Neuron (in vitro differentiated cells): ENCODE data around the gene FLT3.
"Not testable (repeated sequence)": the region's sequence is repeated elsewhere in the genome, so short reads cannot be mapped to it uniquely, and the experiment has no call there.

Experiments used
- H2AFZ ChIP-seq: one replicate; pipeline ENCODE4 v1.6.1; 2013; ENCODE audit warnings: low read depth, mild to moderate bottlenecking, inconsistent platforms, low read length, moderate library complexity
- H3K27me3 ChIP-seq: one replicate; pipeline ENCODE4 v1.6.1; 2013; ENCODE audit warnings: low read length; ENCODE audit not compliant: insufficient read depth
- H3K36me3 ChIP-seq: one replicate; pipeline ENCODE4 v1.6.1; 2013; ENCODE audit warnings: low read length; ENCODE audit not compliant: insufficient read depth
- H3K4me1 ChIP-seq: one replicate; pipeline ENCODE4 v1.6.1; 2013; ENCODE audit warnings: low read length; ENCODE audit not compliant: insufficient read depth
- H3K4me3 ChIP-seq: 2 replicates; pipeline ENCODE4 v1.5.1; 2013; ENCODE audit warnings: mild to moderate bottlenecking, low read length, moderate library complexity
- H3K9me3 ChIP-seq: one replicate; pipeline ENCODE4 v1.6.1; 2013; ENCODE audit warnings: low read length

The FLT3 gene

DNA sequence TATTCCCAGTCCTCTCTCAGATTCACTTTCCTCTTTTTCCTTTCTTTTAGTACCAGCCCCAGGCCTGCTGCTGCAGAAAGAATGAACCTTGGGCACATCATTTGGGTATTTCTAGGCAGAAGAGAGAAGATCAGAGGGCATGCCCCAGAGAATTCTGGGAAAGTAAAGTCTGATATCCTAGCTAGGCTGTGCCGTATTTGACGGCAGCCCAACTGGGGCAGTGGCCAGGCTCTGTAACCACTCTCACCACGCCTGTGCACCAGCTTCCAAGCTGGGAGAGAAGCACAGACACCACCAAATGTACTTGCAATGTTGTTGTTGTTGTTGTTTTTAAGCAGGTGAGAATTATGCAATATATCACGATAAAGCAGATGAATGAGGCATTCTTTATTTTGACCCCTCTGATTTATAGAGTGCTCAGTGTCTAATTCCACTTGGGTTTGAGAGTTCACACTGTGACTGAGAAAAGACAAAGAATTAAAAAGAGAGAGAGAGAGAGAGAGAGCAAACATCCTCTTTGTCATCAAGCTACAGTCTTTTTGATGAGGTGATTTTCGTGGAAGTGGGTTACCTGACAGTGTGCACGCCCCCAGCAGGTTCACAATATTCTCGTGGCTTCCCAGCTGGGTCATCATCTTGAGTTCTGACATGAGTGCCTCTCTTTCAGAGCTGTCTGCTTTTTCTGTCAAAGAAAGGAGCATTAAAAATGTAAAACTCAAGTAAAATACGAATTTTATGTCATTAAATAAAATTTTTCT lies 72.6 kb downstream of the FLT3 start:
- Histone ChIP-seq H3K9me3 (no peaks in the 10 kb centered on the region), H3K36me3 (no peaks in the 10 kb centered on the region)

DNA sequence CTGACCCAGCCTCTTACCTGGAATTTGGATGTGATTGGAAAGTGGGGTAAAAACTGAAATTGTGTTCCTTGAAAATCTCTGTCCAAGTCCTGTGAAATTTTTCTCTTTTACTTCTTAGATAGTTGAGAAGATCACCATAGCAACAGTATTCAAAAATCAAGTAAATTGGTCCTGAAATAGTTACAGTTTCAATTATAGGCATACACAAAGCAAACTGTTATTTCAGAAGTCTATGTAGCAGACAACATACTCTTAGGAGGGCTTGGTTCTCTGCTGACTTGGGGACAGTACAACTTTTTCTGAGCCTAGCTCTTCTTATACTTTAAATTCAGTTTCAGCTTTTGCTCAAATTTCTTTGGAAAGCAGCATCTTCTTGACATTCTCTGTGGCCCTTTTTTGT lies 73.3 kb downstream of the FLT3 start:
- H3K4me3 ChIP-seq, result no peak overlapping the region
- no peak overlapping the region for H2AFZ ChIP-seq
- H3K4me1 ChIP-seq, result peaks cover 7% of the 10 kb centered on the region
- H3K27me3 ChIP-seq, result peaks cover 8% of the 10 kb centered on the region
- no peaks in the 10 kb centered on the region for H3K9me3 ChIP-seq
- no peaks in the 10 kb centered on the region for H3K36me3 ChIP-seq

More for the DNA sequence above, 72.6 kb downstream of the FLT3 start:
- Histone ChIP-seq H2AFZ (no peak overlapping the region), H3K27me3 (peaks cover 8% of the 10 kb centered on the region), H3K4me3 (no peak overlapping the region), H3K4me1 (peaks cover 3% of the 10 kb centered on the region)

DNA sequence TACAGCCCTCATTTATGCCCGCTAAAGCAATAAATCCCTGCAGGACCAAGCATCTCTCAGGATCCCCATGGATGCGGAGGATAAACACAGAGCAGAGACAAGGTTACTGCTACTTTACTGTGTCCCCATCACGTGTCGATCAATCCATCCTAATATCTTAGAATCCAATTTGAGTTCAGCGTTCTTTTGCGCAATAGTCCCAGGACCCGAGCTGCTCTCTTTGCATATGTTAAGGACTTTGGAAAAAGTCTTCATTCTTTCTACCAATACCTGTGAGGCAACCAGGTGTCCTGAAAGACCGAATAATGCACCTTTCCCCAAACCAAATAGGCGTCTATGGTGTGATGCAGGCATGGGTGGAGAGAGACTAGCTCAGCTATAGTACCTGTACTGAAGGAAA lies 73.9 kb downstream of the FLT3 start:
- Histone ChIP-seq H2AFZ (no peak overlapping the region), H3K4me1 (peaks cover 7% of the 10 kb centered on the region), H3K9me3 (no peaks in the 10 kb centered on the region), H3K36me3 (no peaks in the 10 kb centered on the region), H3K4me3 (no peak overlapping the region), H3K27me3 (peaks cover 8% of the 10 kb centered on the region)

DNA sequence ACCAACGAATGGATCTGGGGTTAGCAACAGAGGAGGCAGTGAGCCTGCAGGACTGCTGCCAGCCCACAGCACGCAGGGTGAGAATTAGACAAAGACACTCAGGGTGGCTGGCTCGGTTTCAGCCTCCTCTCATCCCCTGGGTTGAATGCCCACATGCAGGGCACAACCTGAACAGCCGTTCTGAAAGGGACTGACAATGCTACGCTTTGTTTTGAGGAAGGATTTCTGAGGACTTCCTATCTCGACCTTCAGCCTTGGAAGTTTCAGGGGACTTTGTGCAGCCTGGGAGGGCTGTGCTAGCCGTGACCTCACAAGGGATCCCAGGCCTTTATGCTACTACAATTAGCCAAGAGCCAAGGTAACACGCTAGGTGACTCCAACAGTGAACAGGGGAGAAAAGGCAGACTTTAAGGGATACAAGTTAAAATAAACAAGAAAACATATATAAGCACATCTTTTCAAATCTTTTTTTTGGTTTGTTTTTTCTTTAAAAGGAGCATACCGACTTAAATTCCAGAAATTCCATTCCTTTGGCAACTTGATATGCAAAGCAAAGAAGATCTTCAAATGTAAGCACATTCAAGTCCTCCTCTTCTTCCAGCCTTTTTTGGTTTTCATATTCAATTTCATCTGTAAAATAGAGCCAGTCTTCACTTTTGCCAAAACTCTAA lies 77.4 kb downstream of the FLT3 start:
- Histone ChIP-seq H3K27me3 (peaks cover 13% of the 10 kb centered on the region), H3K9me3 (no peaks in the 10 kb centered on the region), H3K4me1 (peaks cover 7% of the 10 kb centered on the region), H2AFZ (no peak overlapping the region), H3K4me3 (no peak overlapping the region), H3K36me3 (no peaks in the 10 kb centered on the region)

DNA sequence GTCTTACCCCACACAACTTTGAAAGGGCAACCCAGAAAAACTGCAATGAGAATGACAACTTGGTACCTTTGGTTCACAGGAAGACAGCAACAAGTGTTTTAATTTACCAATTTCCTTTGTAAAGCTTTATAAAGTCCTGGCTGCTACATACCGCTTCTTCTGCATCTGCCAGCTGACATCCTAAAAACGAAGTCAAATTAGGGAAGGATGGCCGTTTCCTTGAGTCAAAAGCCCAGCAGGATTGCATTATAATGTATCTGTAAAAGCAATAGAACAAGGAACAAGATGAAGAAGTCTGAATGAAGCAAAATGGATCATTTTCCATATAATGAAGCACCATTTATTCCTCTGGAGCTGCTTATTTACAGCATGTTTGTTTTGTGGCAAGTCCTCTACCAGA lies 86.1 kb downstream of the FLT3 start:
- H3K9me3 ChIP-seq, result no peaks in the 10 kb centered on the region
- no peak overlapping the region for H2AFZ ChIP-seq
- peaks cover 2% of the 10 kb centered on the region for H3K27me3 ChIP-seq
- H3K4me3 ChIP-seq, result no peak overlapping the region
- H3K4me1 ChIP-seq, result no peaks in the 10 kb centered on the region
- H3K36me3 ChIP-seq, result no peaks in the 10 kb centered on the region

DNA sequence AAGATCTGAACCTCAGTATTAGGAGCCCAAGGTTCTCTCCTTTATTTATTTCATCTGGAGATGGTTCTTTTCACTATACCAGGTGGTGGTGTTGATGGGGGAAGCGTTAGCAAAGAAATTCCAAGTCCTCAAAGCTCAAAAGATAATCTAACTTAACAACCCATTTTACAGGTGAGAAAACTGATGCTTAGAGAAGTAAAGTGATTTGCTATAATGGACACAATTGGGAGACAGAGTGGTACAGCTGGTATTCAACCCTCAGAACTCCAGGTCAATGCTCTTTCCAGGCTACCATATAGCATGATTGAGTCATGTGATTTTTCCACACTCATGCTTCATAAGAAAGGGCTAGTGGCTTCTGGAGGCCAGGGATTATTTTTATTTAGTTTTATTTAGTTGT lies 86.9 kb downstream of the FLT3 start:
- Histone ChIP-seq H2AFZ (no peak overlapping the region), H3K4me3 (no peak overlapping the region), H3K9me3 (no peaks in the 10 kb centered on the region), H3K36me3 (no peaks in the 10 kb centered on the region), H3K4me1 (no peaks in the 10 kb centered on the region), H3K27me3 (no peaks in the 10 kb centered on the region)

DNA sequence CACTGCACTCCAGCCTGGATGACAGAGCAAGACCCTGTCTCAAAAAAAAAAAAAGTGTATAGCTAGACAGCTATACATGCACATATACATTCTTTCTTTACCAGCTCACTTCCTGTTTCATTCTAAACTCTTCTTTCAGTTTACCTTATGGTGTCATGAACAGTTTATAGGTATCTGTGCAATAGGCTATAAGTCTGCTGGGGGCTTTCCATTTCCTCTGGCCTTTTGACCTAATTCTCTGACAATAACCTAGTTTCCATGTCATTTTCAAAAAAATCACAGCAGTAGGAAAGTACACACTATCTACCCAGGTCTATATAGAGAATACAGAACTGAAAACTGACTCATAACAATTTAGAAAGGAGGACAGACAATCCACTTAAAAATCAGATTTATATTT lies 87.5 kb downstream of the FLT3 start:
- H2AFZ ChIP-seq, result no peak overlapping the region
- no peak overlapping the region for H3K4me3 ChIP-seq
- no peaks in the 10 kb centered on the region for H3K4me1 ChIP-seq
- no peaks in the 10 kb centered on the region for H3K9me3 ChIP-seq
- no peaks in the 10 kb centered on the region for H3K36me3 ChIP-seq
- no peaks in the 10 kb centered on the region for H3K27me3 ChIP-seq

DNA sequence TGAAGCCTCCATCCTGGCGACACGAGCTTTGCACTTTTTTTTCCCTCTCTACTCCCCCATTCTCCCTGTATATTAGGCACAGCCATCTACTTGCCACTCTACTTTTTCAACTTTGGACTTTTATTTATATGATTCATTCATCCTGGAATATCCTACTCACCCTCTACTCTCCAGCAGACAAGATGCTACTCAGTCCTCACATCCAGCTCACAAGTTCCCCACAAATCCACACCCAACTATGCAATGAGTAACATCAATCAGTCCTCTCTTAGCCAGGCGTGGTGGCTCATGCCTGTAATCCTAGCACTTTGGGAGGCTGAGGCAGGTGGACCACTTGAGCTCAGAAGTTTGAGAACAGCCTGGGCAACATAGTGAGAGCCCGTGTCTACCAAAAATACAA lies 88.0 kb downstream of the FLT3 start:
- H3K36me3 ChIP-seq, result no peaks in the 10 kb centered on the region
- H3K27me3 ChIP-seq, result no peaks in the 10 kb centered on the region
- H3K4me1 ChIP-seq, result no peaks in the 10 kb centered on the region
- H3K9me3 ChIP-seq, result no peaks in the 10 kb centered on the region
- H3K4me3 ChIP-seq, result no peak overlapping the region
- no peak overlapping the region for H2AFZ ChIP-seq

DNA sequence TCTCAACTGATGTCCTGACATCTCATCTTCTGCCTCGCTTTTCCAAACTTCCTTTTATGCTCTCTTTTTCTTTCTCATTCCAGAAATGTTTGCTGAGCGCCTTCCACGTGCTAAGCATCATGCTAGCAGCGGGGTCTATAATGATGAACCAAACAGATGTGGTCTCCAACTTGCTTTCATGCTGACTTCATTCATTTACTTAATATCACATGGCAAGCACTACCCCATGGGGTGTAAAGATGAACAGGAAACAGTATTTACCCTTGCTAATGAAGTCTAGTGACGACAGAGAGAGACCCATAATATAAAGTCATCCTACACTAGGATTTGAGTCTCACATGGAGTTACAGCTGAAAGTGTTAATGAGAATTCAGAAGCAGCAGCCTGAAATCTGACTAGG lies 90.3 kb downstream of the FLT3 start:
- H3K4me1 ChIP-seq, result no peaks in the 10 kb centered on the region
- peaks cover 2% of the 10 kb centered on the region for H3K27me3 ChIP-seq
- no peak overlapping the region for H3K4me3 ChIP-seq
- no peaks in the 10 kb centered on the region for H3K9me3 ChIP-seq
- H3K36me3 ChIP-seq, result no peaks in the 10 kb centered on the region
- no peak overlapping the region for H2AFZ ChIP-seq

DNA sequence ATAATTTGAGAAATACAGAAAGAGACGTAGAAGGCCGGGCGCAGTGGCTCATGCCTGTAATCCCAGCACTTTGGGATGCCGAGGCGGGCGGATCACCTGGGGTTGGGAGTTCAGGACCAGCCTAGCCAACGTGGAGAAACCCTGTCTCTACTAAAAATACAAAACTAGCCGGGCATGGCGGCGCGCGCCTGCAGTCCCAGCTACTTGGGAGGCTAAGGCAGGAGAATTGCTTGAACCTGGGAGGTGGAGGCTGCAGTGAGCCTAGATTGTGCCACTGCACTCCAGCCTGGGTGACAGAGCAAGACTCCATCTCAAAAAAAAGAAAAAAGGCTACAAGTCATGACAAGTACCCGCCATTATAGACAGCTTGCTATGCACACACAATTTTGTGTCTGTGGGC lies 95.4 kb downstream of the FLT3 start:
- H3K27me3 ChIP-seq, H3K9me3 ChIP-seq, H3K36me3 ChIP-seq, H2AFZ ChIP-seq, H3K4me3 ChIP-seq, H3K4me1 ChIP-seq: not testable (repeated sequence)

DNA sequence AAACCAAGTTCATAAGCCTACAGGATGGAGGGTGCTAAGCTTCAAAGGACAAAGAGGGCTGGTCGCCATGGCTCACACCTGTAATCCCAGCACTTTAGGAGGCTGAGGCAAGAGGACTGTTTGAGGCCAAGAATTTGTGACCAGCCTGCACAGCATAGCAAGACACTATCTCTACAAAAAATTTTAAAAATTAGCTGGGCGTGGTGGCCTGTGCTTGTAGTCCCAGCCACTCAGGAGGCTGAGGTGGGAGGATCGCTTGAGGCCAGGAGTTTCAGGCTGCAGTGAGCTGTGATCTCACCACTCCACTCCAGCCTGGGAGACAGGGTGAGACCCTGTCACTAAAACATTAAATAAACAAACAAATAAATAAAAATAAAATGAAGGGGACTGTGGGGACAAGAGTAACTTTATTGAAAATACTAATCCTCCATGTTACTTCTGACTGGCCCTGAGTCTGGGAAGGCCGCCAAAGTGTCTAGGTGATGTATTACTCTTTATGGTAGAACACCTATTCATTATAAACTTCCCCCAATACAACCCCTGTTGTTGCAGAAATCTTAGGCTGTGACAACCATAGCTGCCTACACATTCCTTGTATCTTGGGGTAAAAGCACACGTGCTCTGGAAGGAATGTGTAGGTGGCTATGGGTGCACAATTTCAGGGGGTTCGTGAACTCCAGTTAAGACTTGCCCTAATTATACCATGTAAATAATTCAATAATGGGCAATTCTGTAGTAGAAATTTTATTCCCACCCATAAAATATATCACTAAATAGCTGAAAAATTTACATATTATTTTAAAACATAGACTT lies 97.3 kb downstream of the FLT3 start:
- Histone ChIP-seq H3K27me3 (peaks cover 2% of the 10 kb centered on the region), H3K4me1 (no peaks in the 10 kb centered on the region), H3K36me3 (no peaks in the 10 kb centered on the region), H3K9me3 (no peaks in the 10 kb centered on the region), H2AFZ (no peak overlapping the region), H3K4me3 (no peak overlapping the region)

DNA sequence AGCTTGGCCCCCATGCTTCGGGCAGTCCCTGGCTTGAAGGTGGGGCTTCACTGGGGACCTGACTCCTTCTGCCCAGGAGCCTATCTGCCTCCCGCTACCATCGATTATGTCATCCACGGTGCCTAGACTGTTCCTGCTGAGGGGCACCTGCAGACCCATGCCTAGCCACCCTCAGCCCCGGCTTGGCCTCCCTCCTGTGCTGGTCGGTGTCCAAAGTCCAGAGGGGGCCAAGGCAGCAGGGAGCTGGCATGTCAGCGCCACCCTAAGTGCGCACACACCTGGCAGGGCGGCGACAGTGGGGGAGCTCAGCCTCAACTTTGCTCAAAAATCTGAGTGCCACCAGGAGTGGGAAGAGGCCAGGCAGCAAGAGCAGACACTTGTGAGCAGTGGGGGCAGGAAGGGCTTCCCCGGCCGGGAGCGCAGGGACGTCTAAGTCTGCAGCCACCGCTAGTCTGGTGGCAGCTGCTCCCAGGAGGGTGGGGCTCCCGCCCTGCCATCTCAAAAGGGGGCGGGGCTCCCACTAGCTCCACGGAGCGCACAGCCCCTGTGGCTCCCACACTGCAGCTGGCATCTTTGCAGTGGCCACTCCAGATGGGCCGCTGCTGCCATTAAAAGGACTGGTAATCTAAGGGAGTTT lies 98.4 kb downstream of the FLT3 start:
- Histone ChIP-seq H3K36me3 (no peaks in the 10 kb centered on the region), H3K4me3 (no peak overlapping the region), H3K9me3 (no peaks in the 10 kb centered on the region), H3K27me3 (no peaks in the 10 kb centered on the region), H3K4me1 (no peaks in the 10 kb centered on the region), H2AFZ (no peak overlapping the region)

DNA sequence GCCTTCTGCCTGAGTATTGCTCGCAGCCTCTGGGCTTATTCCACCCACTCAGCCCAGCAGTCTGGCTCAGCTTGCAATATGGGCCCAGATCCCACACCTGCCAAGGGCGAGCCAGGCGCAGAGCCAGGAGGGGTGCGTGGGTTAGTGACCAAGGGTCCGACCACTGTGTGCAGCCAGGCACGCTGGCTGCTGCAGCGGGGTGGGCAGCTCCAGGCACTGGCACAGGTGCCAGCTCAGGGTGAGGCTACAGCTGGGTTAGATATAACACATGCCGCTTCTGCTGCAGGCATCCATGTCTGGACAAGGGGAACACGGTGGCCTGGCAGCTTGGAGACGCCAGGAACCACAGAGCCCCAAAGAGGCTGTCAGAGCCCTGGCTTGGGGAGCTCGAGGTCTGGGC lies 99.3 kb downstream of the FLT3 start:
- Histone ChIP-seq H3K27me3 (no peaks in the 10 kb centered on the region), H3K9me3 (no peaks in the 10 kb centered on the region)

More for the DNA sequence above, 99.3 kb downstream of the FLT3 start:
- Histone ChIP-seq H2AFZ (no peak overlapping the region), H3K36me3 (no peaks in the 10 kb centered on the region), H3K4me3 (no peak overlapping the region), H3K4me1 (no peaks in the 10 kb centered on the region)
